ENCODE results near the gene TNNT1.
A peak's percentile ranks its signal among the peaks of the same experiment; 100 is the strongest.

Gene TNNT1

DNA sequence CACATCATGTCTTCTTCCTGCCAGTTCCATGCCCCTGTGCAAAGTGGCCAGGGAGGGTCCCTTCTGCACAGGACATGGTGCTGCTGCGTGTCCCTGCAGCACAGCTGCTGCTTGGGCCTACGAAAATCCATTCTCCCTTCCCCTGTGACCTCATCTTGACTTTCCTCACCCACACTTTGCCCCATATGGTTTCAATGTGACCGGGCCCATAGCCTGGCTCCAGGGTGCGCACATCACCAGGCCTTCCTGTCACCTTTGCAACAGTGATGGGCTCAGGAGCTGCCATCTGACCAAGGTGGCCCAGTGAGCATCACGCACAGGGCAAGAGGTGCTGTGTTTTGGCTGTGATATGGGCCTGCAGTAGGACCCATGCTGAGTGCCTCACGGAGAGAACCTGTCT is 42.4 kb downstream of the TNNT1 start:
- DNase-seq, result no peak

GRCh38 chr19:55105237-55105636 is 43.8 kb downstream of the TNNT1 start:
- DNase-seq, result no peak

- DNase-seq, result no peak
These were observed 45.8 kb downstream of the TNNT1 start for GRCh38 chr19:55103190-55103589.

- DNase-seq, result no peak
These were observed 47.7 kb downstream of the TNNT1 start for GRCh38 chr19:55101261-55101660.

DNA sequence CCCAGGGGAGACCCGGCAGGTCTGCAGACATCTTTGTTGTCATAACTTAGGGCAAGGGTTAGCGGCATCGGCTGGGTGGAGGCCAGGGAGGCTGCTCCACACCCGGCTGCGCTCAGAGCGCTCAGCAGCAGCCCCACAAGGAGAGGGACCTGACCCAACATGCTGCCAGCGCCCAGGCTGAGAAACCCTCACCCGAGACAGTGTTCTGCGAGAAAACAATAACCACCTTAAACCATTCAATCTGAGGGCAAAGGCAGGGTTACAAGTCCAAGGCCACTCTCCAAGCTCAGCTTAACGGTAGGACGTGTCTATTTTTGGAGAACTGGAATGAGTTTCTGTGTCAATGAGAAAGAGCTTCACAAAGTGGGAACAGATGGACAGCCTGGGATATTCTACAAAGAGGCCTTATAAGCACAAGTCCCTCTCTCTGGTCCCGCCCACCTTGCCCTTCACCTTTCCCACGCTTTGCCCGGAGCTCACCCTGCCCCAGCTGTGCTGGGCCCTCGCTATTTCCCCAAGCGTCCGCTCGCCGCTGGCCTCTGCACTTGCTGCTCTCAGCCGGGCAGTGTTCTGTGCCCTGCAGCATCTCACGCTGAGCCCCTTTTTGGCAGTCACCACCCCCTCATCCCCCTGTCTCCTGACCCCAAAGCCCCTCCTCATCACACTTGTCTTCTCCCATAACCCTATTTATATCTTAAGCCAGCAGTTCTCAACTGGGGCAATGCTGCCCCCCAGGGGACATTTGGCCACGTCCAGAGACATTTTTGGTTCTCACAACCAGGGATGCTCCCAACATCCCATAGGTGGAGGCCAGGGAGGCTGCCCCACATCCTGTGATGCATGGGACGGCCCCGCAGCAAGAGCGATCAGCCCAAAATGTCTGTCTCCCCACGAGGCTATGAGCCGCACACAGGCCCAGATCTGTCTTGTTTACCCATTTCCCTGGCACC is 49.2 kb downstream of the TNNT1 start:
- DNase-seq, result no peak

GRCh38 chr19:55098716-55099556 is 50.1 kb downstream of the TNNT1 start:
- no peak for DNase-seq

GRCh38 chr19:55097864-55098715 is 50.9 kb downstream of the TNNT1 start:
- DNase-seq, result no peak

GRCh38 chr19:55096061-55096701 is 52.8 kb downstream of the TNNT1 start:
- no peak for DNase-seq

GRCh38 chr19:55095260-55096060 is 53.5 kb downstream of the TNNT1 start:
- DNase-seq, result no peak

DNA sequence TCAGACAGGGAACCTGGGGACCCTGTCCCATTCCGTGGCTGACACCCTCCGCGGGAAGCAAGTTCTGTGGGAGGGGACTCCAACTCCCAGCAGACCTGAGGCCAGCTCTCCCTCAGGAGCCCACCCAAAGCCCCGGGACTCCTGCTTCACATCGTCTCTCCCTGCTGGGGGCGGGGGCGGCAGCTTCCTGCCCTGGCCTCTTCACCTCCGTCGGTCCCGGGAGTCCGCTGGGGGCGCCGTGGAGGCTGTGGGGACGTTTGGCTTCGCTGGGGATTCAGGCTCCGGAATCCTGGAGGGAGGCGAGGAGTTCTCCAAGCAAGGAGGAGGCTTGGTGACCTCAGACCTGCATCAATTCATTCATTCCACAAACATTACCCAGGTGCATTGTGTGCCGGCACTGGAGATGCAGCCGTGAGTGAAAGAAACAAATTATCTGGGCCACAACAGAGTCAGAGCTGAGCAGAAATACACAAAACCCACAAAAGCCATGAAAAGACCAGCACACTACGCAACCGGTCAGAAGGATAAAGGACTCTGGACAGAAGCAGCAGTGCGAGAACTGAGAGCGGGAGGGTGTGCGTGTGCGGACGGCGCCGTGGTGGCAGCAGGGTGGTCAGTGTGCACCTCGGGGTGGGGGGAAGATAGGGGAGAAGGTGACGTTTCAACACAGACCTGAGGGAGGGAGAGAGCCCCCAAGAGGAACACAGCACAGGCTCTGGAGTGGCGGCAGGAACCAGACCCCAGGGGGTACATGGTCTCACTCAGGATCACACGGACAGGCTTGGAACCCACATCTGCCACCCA is 54.3 kb downstream of the TNNT1 start:
- no peak for DNase-seq

- no peak for DNase-seq
These were observed 56.3 kb downstream of the TNNT1 start for GRCh38 chr19:55092423-55093318.

- DNase-seq, result no peak
These were observed 57.1 kb downstream of the TNNT1 start for GRCh38 chr19:55091955-55092354.

- no peak for DNase-seq
These were observed 57.7 kb downstream of the TNNT1 start for GRCh38 chr19:55091126-55091910.

- no peak for DNase-seq
These were observed 58.4 kb downstream of the TNNT1 start for GRCh38 chr19:55090564-55090963.

DNA sequence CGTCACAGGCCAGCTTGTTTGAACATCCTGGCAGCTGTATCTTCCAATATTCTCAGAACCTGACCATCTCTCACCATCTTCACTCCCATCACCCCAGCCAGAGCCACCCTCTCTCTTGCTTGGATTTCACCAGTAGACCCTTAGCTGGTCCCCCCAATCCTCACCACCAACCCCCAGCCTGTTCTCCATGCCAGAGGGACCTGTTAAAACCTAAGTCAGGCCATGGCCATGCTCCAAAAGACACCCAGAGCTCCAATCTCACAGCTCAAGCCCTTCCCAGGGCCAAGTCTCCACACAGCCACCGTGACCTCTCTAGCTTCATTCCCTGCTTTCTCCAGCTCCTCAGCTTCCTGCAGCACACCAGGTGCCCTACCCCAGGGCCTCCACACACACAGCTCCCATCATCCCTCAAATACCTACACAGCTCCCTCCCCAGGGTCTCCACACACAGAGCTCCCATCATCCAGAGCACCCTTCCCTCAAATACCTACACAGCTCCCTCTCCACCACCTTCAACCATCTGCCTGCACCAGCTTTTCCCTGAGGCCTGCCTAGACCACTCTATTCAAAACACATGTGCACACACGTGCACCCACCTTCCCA is 59.6 kb downstream of the TNNT1 start:
- no peak for DNase-seq

GRCh38 chr19:55088543-55089341 is 60.3 kb downstream of the TNNT1 start:
- peak; percentile 59 for DNase-seq

DNA sequence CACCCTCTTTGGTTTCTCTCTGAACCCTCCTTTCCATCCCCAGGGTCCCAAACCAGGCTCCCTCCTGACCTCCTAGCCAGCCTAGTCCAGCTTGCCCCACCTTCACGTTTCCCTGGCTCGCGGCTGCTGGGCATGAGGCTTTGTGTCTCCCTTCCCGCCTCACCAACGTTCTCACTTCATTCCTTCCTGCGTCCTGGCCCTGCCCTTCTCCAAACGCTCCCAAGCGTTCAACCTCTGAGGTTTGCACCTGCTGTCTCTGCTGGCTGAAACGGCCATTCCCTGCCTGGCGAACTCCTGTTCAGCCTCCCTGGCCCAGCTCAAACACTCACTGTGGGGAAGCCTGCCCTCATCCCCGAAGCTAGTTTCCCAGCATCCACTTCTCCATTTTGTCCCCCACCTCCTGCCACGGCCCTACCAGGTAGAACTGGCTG is 61.0 kb downstream of the TNNT1 start:
- no peak for DNase-seq
